GM10266 (cell line): ENCODE measurements around the gene PKLR.
A peak's percentile ranks its signal among the peaks of the same experiment; 100 is the strongest.

Source experiments
- DNase-seq: peaks from one replicate; pipeline ENCODE4 v3.0.0; 2012; ENCODE audit errors: extremely low spot score
- TF ChIP-seq, protein P1 (sequence below): IDR thresholded peaks from 2 replicates; pipeline ENCODE4 v1.5.1; 2012; ENCODE audit warnings: mild to moderate bottlenecking, low read depth; ENCODE audit not compliant: control insufficient read depth, insufficient read depth; ENCODE audit errors: missing control alignments

The PKLR gene

DNA sequence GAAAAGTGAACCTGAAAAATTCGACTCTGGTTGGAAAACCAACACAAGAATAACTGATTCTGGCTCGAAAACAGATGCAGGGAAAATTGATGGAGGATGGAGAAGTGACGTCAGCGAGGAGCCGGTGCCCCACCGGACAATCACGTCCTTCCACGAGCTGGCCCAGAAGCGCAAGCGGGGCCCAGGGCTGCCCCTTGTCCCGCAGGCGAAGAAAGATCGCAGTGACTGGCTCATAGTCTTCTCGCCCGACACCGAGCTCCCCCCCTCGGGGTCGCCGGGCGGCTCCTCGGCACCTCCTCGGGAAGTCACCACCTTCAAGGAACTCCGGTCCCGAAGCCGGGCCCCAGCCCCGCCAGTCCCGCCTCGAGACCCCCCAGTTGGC is 21.3 kb upstream of the PKLR start:
- DNase-seq = no peak
- TF ChIP-seq, protein P1, sequence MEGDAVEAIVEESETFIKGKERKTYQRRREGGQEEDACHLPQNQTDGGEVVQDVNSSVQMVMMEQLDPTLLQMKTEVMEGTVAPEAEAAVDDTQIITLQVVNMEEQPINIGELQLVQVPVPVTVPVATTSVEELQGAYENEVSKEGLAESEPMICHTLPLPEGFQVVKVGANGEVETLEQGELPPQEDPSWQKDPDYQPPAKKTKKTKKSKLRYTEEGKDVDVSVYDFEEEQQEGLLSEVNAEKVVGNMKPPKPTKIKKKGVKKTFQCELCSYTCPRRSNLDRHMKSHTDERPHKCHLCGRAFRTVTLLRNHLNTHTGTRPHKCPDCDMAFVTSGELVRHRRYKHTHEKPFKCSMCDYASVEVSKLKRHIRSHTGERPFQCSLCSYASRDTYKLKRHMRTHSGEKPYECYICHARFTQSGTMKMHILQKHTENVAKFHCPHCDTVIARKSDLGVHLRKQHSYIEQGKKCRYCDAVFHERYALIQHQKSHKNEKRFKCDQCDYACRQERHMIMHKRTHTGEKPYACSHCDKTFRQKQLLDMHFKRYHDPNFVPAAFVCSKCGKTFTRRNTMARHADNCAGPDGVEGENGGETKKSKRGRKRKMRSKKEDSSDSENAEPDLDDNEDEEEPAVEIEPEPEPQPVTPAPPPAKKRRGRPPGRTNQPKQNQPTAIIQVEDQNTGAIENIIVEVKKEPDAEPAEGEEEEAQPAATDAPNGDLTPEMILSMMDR = no peak

DNA sequence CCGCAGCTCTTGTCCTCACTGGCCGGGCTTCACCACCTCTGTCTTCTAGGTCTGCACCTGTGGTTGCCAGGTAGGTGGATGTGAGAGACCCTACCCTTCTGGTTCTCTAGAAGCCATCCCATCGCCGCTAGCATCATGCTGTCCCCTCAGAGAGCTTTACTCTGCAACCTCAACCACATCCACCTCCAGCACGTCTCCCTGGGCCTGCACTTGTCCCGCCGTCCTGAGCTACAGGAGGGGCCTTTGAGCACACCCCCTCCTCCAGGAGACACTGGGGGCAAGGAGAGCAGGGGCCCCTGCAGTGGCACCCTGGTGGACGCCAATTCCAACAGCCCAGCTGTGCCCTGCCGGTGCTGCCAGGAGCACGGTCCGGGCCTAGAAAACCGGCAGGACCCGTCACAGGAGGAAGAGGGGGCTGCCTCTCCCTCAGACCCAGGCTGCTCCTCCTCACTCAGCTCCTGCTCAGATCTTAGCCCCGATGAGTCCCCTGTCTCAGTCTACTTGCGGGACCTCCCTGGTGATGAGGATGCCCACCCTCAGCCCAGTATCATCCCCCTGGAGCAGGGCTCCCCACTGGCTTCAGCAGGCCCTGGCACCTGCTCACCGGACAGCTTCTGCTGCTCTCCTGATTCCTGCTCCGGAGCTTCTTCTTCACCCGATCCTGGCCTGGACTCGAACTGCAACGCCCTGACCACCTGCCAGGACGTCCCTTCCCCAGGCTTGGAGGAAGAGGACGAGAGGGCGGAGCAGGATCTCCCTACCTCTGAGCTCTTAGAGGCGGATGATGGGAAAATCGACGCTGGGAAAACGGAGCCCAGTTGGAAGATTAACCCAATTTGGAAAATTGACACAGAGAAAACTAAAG is 20.6 kb upstream of the PKLR start:
- DNase-seq = no peak
- TF ChIP-seq, protein P1 = no peak

DNA sequence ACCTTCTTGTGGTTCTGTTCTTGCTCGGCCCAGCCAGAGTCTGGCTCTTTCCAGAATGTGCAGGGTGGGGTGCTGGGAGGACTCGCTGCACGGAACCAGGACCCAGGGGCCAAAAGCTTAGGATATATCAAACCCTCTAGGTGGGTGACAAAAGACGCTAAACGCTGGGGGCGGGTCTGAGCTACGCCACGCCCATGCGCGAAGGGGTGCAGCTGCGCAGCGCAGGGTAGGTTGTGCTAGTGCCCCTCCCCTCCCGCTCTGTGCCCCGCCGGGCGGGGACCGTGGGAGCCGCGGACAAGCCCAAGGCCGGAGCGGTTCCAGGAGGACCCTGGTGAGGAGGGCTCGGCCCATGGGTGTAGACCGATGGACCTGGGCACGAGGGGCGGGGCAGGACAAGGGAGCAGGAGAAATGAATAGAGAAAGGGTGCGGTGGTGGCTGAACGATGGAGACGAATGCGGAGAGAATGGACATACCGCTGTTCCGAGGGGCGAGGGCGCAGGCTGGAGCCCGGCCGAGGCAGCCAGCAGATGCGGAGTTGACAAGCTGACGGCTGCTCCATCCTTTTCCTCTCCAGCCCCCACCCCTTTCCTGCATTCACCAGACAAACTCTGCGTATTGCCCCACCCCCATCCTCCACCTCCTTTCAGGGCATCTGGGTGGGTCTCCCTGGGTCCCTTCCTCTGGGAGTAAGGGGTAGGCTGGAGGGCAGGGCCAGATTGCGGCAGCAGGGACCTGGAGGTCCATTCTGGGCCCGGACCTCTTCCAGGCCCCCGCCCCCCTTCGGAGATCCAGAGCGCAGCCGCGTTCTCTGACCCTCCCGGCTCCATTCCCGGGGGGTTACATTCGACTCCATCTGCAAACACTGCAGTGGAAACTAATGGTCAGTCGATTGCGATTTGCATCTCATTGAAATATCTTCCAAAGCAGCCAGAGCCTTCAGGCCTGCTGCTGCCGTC is 19.7 kb upstream of the PKLR start, which contains the start of gene RUSC1:
Gene RUSC1 (plus strand): TSS at position 234 of the 957 bp plus-strand sequence. CDS start 880 bp downstream, outside the sequence.
- DNase-seq = peak; percentile 82
- TF ChIP-seq, protein P1 = no peak

DNA sequence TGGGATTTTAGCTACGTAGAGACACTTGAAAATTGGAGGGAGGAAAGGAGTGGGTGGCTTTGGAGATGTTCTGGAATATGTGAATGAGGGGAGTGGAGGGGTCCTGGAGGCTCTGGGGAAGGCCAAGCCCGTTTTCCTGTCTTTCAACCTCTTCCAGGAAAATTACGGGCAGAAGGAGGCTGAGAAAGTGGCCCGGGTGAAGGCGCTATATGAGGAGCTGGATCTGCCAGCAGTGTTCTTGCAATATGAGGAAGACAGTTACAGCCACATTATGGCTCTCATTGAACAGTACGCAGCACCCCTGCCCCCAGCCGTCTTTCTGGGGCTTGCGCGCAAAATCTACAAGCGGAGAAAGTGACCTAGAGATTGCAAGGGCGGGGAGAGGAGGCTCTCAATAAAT is 19.0 kb upstream of the PKLR start:
- TF ChIP-seq, protein P1 = no peak
- no peak for DNase-seq

DNA sequence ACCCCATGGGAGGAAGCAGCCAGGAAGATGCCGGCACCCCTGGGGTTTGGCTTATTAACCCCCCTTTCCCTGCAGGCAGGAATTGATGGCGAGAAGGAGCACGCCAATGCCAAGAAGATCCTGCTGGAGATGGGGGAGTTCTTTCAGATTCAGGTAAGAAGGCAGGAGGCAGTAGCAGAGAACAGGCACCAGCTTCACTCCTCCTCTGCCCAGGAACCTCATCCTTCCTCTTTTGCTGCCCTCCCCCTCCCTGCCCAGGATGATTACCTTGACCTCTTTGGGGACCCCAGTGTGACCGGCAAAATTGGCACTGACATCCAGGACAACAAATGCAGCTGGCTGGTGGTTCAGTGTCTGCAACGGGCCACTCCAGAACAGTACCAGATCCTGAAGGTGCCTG is 18.3 kb upstream of the PKLR start:
- TF ChIP-seq, protein P1 = no peak
- DNase-seq = no peak

DNA sequence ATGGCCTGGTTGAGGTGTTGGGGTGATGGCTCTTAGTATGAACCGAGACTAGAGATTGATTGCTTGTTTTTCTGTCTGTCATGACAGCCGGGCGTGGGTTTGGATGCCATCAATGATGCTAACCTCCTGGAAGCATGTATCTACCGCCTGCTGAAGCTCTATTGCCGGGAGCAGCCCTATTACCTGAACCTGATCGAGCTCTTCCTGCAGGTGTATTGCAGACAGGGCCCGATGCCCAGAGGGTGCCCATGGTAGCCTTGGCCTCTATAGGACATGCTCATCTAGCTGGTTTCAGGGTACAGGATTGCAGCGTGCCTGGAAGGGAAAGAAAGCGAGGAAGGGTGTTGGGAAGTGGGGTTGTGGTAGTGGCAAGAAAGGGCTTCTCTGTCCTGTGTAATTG is 16.8 kb upstream of the PKLR start:
- TF ChIP-seq, protein P1 = no peak
- DNase-seq = no peak
